ENCODE measurements around the gene LRRC8B.
A peak's percentile ranks its signal among the peaks of the same experiment; 100 is the strongest.

LRRC8B gene

DNA sequence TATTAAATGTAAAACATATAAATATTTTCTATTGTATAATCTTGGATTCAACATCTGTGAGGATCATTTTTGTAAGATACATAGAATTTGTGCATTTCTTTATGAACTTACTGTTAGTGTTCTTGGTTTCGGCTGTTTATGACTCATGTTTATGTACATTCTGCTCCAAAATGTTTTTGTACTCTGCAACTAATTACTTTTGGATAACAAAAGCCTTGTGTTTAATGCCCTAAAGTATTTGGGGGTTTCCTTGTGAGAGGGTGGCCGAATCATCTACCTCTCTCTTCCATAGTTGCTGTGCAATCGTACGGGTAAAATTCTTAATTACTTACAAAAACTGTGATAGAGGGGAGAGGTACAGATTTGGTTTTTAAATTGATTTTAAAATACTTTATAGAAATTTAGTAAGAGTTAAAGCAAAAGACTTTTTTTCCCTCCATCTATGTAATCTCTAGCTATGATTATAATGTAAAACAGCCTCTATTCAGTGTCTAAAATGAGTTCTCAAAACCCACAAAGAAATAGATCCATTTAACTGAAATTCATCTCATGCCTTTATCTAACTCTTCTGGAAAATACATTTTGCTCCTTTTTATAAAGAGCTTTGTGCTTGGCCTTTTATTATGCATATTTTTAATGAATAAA is 69.6 kb downstream of the LRRC8B start:
- no peak for DNase-seq (ENCODE audit: low read depth)
- H3K4me3 ChIP-seq (ENCODE audit: low read depth, low read length) = no peak overlapping the region
- TF ChIP-seq, protein P1, sequence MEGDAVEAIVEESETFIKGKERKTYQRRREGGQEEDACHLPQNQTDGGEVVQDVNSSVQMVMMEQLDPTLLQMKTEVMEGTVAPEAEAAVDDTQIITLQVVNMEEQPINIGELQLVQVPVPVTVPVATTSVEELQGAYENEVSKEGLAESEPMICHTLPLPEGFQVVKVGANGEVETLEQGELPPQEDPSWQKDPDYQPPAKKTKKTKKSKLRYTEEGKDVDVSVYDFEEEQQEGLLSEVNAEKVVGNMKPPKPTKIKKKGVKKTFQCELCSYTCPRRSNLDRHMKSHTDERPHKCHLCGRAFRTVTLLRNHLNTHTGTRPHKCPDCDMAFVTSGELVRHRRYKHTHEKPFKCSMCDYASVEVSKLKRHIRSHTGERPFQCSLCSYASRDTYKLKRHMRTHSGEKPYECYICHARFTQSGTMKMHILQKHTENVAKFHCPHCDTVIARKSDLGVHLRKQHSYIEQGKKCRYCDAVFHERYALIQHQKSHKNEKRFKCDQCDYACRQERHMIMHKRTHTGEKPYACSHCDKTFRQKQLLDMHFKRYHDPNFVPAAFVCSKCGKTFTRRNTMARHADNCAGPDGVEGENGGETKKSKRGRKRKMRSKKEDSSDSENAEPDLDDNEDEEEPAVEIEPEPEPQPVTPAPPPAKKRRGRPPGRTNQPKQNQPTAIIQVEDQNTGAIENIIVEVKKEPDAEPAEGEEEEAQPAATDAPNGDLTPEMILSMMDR (IDR thresholded peaks at IDR 0.05; ENCODE audit: low read depth, low read length, missing control alignments) = no peak

DNA sequence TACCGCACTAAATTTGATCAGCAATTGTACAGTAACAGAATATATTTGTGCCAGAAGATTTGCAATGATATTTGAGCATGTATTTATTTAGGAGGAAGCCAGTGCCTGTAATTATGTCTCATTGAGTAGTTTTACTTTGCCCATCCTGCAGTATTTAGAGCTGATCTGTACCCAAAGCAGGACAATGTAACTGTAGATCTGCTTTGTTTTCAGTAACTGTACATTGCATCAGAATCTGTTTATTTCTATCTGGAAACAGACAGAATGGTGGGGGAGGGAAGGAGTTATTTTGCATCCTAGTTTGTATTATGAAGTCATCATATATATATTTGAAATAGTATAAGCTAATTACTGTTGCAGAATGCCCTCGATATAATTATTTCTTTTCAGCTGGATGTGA is 72.1 kb downstream of the LRRC8B start:
- TF ChIP-seq, protein P1 (IDR thresholded peaks at IDR 0.05; ENCODE audit: low read depth, low read length, missing control alignments) = no peak
- no peak for DNase-seq (ENCODE audit: low read depth)

DNA sequence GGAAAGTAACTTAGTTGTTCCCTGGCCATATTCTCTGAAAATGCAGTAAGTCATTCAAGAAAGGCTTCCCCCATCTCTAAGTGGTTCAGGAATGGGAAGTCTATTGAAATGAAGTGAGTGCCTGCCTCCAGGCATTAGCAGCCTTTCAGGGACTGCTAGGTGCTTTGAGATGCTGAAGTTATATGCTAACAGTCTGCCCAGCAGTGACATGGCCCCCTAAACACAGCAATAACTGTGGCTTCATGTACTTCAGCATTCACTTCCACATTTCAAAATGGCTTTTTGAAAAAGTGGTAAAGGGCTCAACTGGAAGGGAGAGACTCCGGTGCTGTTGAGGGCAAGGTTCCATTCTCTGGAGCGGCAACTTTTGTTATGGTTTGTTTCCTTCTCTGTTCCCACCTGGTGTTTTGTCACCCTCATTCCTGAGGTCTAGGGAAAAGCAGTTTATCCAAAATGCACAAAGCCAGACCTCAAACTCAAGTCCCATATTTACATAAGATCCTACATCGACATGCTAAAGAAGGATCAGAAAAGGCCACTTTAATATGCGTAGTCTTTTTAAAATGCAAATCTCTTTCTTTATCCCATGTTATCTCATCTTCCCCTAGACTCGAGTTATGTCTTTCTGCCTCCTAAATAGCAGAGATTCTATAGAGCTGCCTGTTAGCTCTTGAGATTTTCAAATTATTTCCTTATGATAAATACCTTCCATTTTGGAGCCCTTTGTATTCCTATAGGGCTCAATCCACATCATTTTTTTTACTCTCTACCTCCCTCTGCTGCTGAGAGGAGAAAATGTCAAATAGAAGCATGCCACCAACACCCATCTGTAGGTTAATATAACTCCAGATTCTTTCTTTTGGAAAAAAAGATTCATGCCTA is 74.1 kb downstream of the LRRC8B start:
- TF ChIP-seq, protein P1 (IDR thresholded peaks at IDR 0.05; ENCODE audit: low read depth, low read length, missing control alignments) = peak; percentile 50
- DNase-seq (ENCODE audit: low read depth) = no peak

More for the DNA sequence above, 72.1 kb downstream of the LRRC8B start:
- no peak overlapping the region for H3K4me3 ChIP-seq (ENCODE audit: low read depth, low read length)

DNA sequence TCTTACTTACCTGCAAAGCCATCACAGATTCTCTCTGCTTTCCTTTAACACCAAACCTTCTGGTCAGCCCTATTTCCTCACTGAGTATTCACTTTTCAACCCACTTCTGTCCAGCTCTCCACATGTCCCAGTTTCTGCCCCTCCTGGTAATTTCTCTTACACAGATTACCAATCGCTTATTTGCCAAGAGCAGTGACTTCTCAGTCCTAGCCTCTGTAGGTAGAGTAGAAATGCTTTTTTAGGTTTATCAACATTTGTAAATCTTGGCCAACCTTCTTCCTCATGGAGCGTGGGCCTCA is 74.7 kb downstream of the LRRC8B start:
- DNase-seq (ENCODE audit: low read depth) = no peak
- TF ChIP-seq, protein P1 (IDR thresholded peaks at IDR 0.05; ENCODE audit: low read depth, low read length, missing control alignments) = peak; percentile 2
- H3K4me3 ChIP-seq (ENCODE audit: low read depth, low read length) = no peak overlapping the region

More for the DNA sequence above, 74.1 kb downstream of the LRRC8B start:
- H3K4me3 ChIP-seq (ENCODE audit: low read depth, low read length) = no peak overlapping the region

DNA sequence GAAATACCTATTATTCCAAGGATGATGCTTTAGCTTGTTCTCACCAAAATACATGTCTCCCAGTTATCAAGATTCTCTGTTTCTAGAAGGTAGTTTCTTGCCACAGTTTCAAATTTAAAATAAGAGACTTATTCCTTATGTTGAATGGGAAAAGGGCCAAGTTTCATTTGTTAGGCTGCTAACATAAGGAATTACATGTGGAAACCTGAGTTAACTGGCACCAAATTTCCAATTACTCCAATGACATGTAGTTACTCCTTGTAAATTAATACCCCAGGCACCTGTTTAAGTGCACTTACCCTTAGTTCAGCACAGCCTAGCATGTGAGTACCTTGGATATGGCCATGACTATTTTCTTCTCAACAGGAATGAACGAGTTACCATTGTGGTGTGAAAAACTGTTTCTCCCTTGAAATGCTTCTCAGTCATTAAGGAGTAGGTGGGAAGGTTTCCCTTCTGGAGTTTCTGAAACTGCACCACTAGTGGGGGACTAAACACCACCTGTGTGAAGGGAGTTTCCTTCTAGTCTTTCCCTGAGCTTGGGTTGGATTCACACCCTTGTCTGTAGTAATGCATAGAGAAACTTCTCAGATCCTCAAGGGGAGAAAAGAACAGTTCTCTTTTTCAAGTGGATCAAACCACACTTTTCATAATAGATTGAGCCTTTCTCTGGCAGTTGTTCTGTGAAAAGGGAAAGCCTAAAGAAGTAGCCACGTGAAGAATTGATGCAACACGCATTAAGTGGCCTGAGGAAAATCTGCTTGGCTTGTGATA is 76.0 kb downstream of the LRRC8B start:
- H3K4me3 ChIP-seq (ENCODE audit: low read depth, low read length) = no peak overlapping the region
- TF ChIP-seq, protein P1 (IDR thresholded peaks at IDR 0.05; ENCODE audit: low read depth, low read length, missing control alignments) = no peak

DNA sequence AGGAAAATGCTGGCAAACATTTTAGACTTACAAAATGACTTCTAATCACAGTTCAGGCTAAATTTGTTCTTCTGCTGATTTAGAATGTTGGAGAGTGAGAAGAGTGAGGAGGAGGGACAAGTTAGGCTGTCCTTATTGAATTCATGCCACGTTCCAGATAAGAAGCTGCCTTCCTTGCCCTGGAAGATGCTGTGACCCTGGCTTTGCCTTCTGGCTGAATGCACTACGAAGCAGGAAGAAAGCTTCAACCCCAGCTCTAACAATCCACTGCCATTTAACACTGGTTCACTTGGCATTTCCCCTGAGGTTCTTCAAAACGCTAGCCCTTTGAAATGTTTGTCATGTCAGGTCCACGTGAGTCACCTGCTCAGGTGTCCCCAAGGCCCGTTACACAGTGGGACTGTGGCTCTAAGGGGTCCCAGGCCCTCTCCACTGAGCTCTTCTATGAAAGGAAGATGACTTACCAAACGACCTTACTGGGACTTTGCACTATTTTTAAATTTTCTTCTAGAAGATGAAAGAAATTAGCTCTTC is 78.3 kb downstream of the LRRC8B start:
- DNase-seq (ENCODE audit: low read depth) = no peak
- TF ChIP-seq, protein P1 (IDR thresholded peaks at IDR 0.05; ENCODE audit: low read depth, low read length, missing control alignments) = no peak
- H3K4me3 ChIP-seq (ENCODE audit: low read depth, low read length) = no peak overlapping the region

More for the DNA sequence above, 76.0 kb downstream of the LRRC8B start:
- no peak for DNase-seq (ENCODE audit: low read depth)

All from GM12864 (cell line).